CD4-positive, alpha-beta T cell treated with Interleukin-4 for 1 hour (primary cell): ENCODE measurements around the gene PYROXD2.
"Not testable (repeated sequence)": the region's sequence is repeated elsewhere in the genome, so short reads cannot be mapped to it uniquely, and the experiment has no call there.

Experiments
- DNase-seq, 2 donors: peaks; one replicate each; pipeline ENCODE4 v3.0.0-alpha.2; 2020 to 2022

PYROXD2 gene

DNA sequence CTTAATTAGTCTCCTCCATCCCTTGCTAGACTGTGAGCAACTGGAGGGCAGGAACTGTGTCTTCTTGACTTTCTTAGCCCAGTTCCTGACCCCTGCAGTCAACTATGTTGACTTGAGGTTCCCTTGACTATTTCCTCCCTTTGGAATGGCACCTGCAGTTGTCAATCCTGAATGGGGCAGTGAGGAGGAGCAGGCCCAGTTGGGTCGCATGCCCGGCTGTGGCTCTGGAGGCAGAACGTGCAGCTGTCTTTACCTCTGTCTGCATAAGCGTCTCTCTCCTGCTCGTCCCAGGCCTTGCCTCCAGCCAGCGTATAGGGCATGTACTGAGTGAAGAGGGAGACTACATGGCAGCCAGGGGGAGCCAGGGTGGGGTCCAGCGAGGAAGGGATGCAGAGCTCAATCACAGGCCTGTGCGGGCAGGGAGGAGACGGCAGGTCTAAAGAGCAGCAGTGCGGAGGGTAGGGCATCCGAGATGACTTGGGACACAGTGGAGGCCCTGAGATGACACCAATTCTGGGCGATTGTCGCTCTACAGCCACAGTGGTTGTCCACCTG, 26.8 kb downstream of the PYROXD2 start:
- no peak for DNase-seq

DNA sequence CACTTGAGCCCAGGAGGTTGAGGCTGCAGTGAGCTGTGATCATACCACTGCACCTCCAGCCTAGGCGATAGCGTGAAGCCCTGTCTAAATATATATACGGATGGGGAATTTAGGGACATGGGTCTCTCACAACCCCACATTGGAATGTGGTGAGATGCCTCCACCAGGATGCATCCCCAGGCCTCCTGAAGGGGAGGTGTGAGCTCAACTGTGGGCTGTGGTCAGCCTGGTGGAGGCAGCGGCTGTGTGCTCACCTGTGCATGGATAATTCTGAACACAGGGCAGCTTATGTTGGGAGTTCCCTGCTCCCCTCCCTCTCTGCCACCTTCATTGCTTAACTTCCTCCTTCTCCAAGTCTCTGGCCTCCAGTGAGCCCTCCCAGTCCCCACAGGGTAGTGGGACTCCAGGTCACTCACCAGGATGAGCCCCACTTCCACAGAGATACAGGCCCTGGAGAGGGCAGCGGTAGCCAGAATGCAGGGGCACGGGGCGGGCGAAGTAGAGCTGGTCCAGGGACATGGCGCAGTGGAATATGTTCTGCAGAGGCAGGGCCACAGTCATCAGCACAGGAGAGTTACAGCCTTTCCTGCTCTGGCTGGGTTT, 30.4 kb downstream of the PYROXD2 start:
- no peak for DNase-seq

DNA sequence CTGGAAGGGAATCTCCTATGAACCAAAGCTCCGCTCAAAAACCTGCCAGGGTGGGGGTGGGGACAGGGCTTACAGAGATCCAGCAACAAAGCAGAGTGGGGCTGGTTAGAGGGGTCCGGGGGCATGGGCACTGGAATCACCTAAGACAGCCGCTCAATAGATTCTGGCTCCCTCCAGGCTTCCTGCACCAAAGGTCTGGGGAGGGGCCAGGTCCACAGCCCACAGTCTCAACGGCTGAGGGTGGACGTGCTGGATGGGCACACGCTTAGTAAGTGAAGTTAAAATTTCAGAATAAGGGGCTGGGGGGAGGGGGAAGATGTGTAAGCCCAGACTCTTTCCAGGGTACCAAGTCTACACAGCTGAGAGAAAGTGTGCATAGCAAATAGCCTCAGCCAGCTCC, 31.1 kb downstream of the PYROXD2 start:
- DNase-seq, result no peak

DNA sequence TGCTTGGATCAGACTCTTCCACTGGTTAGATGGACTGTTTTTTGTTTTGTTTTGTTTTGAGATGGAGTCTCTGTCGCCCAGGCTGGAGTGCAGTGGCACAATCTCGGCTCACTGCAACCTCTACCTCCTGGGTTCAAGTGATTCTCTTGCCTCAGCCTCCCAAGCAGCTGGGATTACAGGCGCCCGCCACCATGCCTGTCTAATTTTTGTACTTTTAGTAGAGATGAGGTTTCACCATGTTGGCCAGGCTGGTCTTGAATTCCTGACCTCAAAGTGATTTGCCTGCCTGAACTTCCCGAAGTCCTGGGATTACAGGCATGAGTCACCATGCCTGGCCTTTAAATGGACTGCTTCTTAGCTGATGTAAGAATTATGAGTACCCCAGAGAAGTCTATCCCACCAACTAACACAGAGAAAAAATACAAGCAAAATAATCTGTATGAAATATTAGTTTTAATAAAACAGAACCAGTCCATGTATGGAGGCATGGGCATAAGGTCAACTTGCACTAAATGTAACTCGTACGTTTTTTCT, 31.8 kb downstream of the PYROXD2 start:
- DNase-seq, result not testable (repeated sequence)

DNA sequence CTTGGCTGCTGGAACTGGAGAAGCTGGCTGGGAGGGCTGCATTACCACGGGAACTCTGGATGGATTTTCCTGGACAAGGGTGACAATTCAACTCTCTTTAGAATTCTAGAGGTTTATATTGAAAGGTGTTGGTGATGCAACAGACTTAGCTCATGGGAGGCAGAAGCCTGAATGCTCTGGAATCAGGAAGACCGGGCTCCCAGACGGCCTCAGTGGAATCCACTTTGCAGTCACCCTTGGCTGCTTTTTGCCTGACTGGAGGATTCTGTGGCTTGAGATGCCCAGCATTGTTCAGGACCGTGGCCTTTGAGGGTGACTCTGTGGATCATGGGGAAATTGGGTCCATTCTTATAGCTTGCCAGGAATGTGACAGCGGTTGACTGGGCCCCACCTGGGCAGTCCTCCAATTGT, 32.3 kb downstream of the PYROXD2 start:
- DNase-seq, result no peak

DNA sequence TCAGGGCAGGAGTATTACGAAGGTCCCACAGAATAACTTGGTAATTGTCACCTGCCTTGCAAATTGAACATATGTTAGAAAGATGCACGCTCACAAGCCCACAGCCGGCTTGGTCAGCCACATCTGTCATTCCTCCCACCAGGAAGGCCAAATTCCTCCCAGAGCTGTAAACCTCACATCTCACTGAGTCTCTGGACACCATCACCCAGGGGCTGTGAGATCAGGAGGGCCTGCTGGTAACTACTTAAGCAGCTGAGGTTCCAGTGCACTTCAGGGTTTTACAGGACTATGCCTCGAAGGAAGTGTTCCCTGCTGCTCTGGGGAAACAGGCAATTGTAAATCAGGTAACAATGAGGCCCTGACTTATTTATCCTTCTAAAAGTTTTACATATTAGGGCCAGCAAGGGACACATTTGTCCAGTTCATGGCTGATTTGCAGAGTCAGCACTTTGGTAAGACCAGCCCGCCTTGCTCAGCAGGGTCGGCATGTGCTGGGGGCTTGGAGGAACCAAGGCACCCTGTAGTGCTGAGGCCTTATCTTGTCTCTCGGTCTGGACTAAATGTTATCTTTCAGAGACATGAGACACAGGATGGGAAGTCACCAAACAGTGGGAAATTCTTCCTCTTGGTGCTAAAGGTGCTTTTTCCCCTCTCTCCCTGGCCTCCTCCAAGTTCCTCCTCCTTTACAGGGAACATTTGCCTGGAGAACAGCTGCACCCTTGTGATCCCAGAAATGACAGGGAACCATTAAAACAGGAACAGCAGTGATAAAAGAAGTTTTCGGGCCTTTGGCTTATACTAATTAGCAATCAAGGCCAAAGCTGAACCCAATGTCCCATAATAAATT, 34.3 kb downstream of the PYROXD2 start:
- no peak for DNase-seq

DNA sequence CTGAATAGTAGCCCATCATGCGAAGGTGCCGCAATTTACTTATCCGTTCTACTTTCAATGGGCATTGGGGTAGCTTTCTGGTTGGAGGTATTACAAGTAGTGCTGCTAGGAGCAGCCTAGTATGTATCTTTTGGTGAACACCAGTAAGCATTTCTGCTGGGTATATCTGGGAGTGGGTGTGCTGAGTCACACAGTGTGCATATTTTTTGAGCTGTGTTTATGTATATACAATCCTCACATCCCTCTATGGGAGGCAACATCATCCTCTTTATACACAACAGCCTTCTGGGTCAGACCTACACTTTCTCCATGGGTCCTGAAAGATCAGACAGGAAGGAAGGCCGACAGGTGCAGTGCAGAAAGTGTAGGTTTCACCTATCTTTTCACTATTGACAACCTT, 36.3 kb downstream of the PYROXD2 start:
- no peak for DNase-seq

DNA sequence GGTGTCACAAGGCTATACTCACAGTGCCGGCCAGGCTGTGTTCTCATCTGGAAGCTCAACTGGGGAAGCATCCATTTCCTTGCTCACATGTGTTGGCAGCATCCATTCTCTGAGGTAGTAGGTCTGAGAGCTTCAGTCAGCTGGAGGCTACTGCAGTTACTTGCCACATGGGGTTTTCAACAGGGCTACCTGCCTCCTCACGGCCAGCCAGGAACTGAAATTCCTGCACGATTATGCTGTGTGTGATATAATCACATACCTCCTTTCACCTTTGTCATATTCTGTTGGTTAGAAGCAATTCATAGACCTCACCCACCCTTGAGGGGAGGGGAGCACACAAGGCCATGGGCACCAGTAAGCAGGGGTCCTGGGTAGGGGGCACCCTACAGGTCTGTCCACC, 37.4 kb downstream of the PYROXD2 start:
- DNase-seq, result no peak

DNA sequence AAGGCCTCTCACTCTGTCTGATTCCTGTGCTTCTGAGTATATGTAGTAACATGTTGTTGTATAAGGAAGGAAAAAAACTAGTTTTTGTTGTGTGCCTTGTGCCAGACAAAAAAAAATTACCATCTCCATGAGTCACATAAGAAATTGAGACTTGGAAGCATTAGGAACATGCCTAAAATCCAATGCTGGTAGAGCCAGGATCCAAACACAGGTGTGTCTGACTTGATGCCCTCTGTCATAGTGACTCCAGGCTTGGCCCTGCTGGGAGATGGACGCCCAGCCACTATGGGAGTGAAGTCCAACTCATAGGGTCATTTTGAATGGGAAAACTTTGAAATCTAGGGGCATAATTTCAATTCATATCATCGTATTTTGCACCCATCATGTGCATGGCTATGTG, 38.0 kb downstream of the PYROXD2 start:
- DNase-seq, result no peak

DNA sequence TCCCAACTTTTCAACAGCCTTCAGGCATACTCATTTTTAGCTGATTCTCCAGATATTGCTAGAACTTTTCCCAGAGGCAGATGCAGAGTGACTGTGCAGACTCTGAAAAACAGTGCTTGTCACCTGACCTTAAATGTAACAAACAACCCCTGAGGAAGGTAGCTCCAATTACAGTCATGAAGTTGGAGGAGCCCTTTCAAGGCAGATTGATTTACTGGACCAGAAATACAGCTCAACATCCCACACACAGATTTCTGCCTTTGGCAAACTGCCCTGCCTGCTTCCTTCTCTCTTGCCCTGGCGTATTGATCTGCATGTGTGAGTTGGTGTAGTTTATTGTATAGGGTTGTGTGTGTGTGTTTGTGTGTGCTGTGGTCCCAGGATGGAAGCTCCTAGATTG, 38.5 kb downstream of the PYROXD2 start:
- no peak for DNase-seq

DNA sequence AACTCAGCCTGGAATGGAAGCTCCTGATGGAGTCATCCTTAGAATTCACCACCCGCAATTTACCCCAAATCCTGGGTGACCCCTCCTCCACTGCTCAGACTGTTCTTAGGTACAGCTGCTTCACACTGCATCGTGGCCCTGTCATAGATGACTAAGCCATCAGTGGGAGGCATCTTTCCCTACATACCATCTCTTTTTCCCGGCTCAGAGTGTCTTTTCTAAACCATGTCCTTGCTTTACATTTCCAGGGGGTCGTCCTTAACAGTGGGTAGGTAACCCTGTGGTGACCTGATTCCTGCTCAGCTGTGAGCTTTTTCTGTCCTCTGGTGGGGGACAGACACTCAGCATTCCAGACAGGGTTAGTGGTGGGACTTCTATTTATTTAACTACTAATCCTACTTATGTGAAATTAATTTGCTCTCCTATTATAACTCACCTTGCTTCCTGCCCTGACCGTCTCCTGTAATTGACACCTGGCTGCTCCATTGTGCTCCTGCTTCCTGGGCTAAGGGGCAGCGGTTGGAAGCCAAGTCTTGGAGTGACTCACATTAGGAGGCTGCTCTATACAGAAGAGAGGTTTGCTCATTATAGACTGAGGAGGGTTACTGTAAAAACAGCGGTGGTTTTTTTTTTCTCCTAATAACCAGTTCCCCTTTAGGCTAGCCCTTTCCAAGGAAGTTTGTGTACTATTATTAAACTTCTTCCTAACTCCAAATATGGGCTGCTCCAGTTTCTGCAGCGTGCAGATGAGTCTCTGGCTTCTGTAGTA, 40.6 kb downstream of the PYROXD2 start:
- no peak for DNase-seq

DNA sequence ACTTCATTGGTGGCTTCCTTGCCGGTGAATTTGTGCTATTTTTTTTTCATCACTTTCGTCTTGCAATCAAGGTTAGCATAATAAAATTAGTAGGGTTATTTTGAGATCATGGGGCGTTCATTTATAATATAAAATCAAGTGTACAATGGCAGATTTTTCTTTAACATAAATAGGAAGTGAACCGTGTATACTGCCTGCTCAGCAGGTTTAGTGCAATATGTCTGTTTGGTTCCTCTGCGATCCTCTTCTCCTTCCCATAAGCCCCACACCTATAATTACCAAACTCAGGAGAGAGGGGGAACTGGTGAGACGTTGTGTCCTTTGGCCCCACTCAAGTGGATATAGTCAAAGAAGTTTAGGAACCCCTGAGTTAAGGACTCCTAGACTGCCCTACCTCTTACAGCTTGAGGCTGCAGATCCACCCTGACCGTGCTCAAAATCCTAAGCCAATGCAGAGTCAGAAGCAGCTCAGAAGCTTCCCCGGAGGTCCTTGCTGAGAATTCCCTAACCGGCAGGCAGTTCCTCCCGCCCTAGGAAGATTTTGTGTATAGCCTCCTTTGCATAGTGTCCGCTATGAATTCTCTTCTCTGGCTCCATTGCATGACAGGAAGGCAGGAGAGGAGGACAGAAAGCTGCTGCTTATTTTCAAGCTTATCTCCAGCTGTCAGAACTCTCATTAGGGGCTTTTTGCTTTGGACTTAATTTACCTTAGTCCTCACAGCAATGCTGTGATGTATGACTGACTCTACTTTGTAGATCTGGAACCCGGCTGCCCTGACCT, 41.5 kb downstream of the PYROXD2 start:
- no peak for DNase-seq

DNA sequence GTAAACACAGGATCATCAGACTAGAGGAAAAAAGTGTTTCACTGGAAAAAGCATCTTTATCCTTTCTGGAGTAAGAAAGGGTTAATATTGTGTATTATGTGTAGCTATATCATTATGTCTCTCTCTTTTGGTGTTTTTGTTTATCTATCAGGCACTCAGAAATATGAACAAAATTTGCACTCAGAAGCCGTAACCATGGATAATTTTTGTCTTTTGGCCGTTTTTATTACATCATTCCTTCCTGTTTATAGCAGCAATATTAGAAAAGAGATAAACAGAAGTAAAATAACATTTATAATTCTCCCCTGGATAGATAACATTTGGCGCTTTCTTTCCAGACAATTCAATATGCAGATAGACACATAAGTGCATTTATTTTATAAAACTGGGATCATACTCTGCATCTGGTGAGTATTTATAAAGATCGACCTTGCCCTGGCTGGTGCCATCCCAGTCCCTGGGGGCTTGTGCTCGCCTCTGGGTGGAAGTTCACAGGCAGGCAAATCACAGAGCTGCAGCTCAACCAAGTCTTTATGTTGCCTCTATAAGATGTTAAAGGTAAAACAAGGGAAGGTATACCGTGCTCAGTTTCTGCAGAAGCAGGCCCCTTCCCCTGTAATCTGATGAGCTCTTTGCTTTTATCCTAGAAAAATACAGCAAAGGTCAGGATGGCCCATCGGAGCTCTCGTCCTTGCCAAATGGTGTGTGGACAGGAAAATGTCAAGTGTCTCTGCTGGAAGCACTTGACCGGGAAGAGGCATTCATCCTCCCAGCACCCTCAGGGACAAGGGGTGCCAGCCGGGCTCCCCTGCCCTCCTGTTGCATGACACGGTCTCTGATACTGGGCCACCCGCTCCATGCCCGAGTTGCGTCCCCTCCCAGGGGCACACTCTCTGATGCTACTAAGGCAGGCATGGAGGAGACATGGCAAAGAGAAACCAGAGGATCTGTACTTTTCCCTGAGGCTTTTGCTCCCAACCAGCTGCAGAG, 43.9 kb downstream of the PYROXD2 start:
- no peak for DNase-seq

DNA sequence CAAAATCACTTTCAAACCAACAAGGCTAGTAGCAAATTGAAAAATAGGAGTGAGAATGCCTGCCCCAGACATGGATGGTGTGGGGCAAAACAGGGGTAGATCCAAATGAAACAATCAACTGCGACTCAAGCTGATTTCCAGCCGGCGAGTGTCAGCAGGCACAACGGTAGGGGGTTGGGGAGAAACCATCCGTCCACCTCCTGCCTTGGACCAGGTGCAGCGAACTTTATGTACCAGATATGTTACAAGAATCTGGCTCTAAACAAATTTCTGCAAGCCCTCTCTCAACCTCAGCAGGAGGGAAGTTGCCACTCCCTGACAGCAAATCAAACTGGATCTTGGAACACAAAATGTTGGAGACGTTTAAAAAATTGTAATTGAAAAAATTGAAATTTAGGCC, 45.2 kb downstream of the PYROXD2 start:
- no peak for DNase-seq

DNA sequence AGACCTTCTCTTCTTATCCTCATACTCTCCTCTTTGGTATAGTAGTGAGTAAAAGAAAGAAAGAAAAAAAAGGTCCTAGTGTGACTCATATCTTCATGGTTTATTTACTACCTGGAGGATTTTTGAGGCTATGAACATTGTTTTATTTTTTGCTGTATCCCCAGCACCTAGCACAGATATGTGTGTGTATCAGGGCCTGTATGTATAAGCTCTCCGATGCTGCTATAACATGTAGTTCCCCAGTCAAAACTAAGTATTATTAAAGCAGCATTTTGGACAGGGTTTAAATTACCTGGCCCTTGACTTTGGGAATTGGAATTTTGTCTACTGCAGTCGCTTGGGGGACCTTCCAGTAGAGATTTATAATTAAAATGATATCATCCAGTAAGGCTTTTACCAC, 46.3 kb downstream of the PYROXD2 start:
- DNase-seq, result no peak

DNA sequence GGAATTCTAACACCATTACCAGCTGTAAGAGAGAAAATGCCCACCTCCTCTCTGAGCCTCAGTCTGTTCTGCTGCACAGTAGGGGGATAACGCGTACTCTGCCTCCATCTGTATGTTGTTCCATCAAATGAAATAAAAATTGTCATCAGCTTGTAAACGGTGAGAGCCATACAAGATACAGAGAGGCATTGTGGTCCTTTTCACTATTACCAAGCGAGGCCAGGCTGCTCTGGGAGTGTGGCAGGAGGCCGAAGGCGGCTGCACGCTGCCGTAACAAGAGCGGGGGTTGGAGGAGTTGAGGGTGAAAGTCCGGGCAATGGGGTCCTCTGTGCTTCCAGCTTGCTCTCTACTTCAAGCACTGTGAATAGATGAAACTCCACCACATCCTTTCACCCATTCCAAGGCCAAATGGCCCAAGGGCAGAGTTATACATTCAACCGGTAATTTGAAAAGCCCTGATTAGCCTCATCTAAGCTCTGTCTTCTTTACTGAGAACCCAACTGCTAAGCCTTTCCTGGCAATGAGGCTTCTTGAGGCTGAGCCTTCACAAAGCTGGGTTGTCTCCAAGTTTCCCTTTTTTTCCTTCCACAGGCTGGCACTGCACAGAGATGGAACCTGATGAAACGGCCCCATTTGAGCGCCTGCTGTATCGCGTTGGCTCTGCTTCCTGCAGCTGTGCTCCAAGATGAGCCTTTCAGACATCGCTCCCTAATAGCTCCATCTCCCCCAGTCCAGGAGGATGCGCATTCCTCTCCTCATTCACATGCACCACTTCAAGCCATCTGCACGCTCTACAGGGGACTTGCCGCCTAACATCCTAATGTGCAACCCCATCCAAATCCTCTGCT, 47.2 kb downstream of the PYROXD2 start:
- DNase-seq, result no peak

DNA sequence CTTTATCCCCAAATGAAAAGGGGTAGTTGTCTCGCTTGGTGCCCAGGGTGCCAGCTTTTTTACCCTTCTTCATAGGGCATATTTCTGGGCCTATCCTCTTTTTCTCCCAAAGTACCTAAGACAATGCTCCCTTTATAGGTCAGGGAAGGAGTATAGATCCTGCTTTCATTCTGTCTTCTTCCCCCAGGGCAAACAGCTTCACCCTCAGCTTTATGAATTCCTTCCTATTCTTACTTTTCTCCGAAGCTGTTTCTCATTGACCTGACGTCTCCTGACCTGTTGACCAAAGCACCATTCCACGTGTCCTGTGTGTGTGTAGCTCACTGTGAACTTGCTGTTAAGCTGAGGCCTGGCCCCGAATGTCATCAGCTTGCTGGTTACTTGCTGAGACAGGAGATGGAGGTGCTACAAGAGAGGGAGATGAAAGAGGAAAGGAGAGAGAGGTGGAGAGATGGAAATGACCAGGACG, 48.9 kb downstream of the PYROXD2 start:
- no peak for DNase-seq

DNA sequence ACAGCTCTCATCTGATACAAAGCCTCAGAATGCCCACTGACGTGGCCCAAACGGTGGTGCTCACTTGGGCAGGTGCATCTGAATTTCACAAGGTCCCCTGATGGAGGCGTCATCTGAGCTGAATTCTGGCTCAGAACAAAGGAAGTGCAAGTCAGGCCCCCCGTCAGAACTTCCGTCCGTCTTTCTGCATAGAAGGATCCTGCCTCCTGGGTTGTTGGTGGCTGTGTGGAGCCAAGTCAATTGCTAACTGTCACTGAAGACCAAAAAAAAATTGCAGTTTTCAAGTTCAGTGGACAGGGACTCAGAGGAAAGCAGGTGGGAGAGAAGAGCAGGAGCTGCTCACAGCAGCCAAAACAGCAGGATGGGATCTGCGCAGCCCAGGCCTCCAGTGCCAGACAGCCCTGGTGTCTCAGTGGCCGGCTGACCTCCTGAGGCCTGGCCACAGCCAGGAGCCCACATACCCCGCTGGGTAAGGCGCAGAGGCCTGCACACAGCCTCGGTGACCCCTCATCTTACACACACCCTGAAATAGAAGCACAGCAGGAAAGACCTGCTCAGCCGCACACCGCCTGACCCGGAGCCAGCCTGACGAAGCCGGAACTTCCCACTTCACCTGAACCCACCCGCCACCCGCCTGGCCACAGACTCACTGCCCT, 49.4 kb downstream of the PYROXD2 start:
- no peak for DNase-seq

DNA sequence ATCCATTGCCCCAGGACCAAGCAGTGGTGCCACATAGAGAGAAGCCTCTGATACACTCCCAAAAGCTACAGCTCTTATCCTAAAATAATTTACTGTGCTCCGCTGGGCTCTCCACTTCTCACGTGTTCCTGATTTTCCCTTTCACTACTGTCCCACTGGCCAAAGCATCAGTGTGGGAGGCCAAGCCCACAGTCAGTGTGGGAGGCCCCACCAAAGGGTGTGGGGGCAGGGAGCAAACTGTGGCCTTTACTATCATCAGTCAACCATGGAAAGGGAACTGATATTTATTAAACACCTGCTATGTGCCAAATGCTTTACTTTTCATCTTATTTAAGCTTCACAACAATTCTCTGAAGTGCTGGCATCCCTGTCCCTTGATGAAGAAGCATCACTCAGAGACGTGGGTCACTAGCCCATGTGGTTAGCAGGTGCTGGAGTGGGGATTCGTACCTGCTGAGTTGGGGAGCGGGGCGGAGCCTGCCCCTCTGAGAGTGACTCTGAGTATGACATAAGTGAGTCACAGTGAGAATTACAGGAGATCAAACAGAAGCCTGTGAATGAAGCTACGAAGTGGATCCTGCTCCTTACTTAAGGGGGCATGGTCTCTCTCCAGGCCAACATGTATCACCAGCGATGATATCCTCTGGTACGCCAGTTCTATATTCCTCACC, 50.4 kb downstream of the PYROXD2 start:
- DNase-seq, result no peak
